ENCODE measurements around the gene TRAPPC11.

DNA sequence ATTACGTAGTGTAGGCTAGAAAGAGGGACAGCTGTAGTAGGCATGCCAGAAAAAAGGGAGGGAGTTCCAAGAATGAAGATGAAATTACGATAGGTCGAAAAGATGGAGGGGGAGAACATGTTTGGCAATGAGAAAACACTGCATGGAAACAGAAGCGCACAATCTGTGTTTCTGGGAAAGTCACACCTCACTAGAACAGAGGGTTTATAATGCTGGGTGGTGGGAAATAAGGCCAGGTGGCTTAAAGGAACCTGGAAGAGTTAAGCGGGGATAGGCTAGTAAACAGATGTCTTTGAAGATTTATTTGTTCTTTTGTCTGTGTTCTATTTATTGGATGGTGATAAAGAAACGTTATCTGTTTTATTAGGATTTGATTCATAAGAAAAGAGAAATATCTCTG, 29.1 kb downstream of the TRAPPC11 start:
- TF ChIP-seq, protein P1, sequence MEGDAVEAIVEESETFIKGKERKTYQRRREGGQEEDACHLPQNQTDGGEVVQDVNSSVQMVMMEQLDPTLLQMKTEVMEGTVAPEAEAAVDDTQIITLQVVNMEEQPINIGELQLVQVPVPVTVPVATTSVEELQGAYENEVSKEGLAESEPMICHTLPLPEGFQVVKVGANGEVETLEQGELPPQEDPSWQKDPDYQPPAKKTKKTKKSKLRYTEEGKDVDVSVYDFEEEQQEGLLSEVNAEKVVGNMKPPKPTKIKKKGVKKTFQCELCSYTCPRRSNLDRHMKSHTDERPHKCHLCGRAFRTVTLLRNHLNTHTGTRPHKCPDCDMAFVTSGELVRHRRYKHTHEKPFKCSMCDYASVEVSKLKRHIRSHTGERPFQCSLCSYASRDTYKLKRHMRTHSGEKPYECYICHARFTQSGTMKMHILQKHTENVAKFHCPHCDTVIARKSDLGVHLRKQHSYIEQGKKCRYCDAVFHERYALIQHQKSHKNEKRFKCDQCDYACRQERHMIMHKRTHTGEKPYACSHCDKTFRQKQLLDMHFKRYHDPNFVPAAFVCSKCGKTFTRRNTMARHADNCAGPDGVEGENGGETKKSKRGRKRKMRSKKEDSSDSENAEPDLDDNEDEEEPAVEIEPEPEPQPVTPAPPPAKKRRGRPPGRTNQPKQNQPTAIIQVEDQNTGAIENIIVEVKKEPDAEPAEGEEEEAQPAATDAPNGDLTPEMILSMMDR (IDR thresholded peaks at IDR 0.05; ENCODE audit: low read depth, low read length): no peak
- TF ChIP-seq EZH2phosphoT487 (IDR thresholded peaks at IDR 0.05; ENCODE audit: low read depth): no peak

Data from OCI-LY3 (cell line).